NCI-H82 treated with DMSO at 0.1 percent for 48 hours (cell line): Measurements from ENCODE around the gene FOXM1.
A peak's percentile ranks its signal among the peaks of the same experiment; 100 is the strongest.
"Not testable (repeated sequence)": the region's sequence is repeated elsewhere in the genome, so short reads cannot be mapped to it uniquely, and the experiment has no call there.

Source experiments
- DNase-seq: peaks from one replicate; lab custom pipeline; 2025; ENCODE audit not compliant: unreplicated experiment; lab: John Stamatoyannopoulos, UW

Gene FOXM1

DNA sequence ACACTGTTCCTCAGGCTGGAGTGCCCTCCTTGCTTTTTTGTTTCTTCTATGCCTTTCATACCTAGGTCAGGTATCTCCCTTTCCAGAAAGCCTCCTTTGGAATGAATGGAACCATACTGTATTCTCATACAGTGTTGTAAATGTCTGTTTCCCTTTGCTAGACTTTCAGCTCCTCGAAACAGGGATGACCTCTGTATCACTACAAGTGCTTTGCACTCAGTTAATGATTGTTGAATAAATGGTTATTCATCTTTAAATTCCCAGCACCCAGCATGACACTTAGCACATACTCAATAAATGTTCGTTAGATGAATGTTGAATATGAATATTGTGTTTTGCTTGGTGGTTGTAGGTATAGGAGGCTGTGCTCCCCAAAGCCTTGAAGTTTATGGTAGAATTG is 7.8 kb upstream of the FOXM1 start:
- no peak for DNase-seq

DNA sequence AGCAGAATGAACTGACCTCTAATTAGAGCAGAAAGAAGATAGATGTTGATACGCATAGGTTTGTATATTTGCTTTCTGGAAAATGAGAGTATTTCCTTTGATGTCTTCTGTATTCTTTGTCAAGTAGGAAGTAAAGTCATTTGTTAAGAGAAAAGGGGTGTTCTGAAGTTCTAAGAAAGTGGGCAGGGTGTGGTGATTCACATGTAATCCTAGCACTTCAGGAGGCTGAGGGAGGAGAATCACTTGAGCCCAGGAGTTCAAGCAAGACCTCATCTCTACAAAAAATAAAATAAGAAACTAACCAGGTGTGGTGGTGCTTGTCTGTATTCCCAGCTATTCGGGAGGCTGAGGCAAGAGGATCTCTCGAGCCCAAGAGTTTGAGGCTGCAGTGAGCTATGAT is 2.9 kb upstream of the FOXM1 start:
- no peak for DNase-seq

DNA sequence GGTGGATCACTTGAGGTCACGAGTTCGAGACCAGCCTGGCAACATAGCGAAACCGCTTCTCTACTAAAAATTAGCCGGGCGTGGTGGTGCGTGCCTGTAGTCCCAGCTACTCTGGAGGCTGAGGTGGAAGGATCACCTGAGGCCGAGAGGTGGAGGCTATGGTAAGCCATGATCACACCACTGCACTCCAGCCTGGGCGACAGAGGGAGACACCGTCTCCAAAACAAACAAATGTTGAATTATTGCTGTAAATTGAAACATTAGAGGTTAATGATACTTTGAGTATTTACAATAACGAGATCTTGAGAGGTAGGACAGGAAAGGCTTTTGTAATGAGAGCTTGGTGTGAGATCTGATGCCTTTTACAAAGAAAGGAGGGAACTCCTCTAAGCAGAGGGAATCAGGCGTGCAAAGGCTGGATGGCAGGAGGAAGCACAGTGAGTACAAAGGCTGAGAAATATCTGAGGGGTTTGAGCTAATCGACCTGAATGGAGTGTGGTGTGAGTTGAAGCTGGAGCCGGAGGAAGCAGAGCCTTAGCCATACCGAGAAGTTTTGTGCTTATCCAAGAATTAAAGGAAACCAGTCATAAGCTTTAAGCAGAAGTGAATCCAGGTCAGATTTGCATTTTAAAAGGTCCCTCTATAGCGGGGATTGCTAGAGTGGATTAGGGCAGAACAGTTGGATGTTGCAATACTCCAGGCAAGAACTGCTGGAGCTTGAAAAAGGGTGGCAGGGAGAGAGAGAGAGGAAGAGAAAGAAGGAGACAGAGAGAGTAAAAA is 1.2 kb upstream of the FOXM1 start:
- DNase-seq, result peak; percentile 80

DNA sequence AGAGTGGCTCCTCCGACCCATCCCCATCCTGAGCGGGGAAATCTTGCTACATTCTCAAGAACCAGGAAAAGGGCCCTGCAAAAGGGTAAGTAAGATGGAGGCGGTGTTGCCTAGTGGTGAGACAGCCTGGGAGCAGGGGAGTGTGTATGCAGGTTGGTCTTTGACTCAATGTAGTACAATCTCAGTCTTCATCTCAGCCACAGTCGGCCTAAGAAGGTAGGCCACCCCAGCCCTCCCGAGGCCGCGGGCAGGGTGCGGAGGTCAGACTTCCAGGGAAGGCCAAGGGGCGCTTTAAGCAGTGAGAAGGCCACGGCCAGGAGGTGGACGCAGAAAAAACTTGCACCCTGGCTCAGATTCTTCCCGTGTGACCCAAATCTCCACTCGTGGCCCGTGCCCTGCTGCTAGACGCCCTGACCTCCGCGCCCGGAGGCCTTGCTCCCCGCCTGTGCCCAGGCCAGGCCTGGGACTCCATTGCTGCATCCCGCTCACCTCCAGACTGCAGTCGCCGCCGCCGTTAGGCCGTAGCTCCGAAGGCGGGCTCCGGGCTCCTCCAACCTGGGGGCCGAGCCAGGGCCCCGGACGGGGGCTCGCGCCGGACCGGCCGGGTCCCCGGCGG is 435 bp downstream of the FOXM1 start:
- peak; percentile 9 for DNase-seq

DNA sequence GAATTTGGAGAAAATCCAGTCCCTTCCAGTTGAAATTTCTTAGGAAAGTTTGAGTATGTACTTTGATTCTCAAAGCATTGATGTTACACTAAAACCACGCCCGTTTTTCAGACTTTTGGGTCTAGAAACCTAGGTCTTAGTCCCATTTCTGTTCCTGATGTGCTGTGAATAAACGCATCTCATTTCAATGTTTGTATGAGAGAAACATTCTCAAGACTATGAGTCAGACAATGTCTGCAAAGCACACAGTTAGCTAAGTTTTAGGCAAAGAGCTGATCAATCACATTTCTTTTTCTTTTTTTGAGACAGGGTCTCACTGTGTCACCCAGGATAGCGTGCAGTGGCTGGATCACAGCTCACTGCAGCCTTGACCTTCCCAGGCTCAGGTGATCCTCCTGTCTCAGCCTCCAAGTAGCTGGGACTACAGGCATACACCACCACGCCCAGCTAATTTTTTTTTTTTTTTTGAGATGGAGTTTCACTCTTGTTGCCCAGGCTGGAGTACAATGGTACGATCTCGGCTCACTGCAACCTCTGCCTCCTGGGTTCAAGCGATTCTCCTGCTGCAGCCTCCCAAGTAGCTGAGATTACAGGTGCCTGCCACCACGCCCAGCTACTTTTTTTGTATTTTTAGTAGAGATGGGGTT is 7.9 kb downstream of the FOXM1 start:
- DNase-seq, result not testable (repeated sequence)

DNA sequence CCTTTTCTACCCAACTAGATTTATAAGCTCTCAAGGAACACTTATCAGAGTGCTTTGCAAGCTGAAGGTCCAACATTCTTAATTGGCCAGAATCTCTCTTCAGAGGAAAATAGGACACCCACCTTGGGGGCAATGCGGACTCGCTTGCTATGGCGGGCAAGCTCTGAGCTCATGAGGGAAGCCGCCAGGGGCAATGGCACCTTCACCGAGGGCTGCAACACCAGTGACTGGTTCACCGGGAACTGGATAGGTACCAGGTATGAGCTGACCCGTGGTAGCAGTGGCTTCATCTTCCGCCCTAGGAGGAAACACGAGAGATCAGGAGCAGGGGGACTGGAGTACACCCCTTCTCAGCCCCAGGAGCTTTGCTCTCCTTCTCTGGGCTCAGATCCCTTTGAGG is 12.8 kb downstream of the FOXM1 start:
- DNase-seq, result no peak

DNA sequence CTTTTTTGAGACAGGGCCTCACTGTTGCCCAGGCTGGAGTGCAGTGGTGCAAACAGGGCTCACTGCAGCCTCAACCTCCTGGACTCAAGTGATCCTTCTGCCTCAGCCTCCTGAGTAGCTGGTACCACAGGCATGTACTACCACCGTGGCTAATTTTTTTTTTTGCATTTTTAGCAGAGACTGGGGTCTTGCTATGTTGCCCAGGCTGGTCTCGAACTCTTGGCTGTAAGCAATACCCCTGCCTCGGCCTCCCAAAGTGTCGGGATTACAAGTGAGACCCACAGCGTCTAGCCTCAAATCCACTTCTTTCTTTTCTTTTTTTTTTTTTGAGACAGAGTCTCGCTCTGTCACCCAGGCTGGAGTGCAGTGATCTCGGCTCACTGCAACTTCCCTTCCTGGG is 13.6 kb downstream of the FOXM1 start:
- not testable (repeated sequence) for DNase-seq

DNA sequence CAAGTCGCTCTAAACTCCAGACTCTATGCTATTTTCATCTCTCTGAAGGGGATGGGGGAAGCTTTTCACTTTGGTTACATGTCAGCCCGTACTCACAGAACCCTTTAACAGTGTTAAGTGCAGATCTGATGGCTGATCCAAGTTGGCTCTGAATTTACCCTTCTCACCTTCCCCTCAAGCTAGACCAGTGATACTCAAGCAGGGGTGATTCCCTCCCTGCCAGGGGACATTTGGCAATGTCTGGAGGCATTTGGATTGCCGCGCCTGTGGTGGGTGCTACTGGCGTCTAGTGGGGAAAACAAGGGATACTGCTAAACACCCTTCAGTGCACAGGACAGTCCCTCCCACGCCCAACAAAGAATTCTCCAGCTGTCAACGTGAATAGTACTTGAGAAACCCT is 14.1 kb downstream of the FOXM1 start:
- DNase-seq, result no peak

DNA sequence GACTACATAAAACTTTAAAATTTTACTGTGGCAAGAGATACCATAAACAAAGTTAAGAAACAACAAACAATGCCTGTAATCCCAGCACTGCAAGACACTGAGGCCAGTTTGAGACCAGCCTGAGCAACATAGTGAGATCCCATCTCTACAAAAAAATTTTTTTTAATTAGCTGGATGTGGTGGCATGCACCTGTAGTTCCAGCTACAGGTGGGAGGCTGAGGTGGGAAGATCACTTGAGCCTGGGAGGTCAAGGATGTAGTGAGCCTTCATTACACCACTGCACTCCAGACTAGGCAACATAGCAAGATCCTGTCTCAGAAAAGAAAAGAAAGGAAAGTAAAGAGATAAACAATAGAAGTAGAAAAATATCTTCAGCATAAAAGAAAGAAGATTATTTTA is 16.8 kb downstream of the FOXM1 start:
- DNase-seq, result no peak

DNA sequence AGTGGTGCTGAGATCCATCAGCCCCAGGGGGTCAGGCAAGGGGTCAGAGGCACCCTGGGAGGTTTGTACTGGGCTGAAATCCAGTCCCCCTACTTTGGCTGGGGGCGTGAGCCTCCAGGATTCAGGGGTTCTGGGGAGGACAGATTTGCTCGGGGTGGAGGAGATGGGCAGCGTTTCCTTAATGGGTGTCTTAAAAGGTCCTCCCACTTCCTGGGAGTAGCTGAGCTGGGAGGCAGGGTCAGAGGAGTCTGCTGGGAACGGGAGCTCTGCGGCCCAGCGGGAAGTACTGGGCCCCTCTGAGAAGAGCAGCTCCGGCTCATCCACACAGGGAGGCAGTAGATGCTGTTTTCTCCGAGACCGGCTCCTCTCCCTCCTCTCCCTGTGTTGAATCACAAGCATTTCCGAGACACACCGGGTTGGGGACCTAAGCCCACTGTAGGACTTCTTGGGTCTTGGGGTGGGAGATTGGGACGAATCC is 18.0 kb downstream of the FOXM1 start:
- no peak for DNase-seq

DNA sequence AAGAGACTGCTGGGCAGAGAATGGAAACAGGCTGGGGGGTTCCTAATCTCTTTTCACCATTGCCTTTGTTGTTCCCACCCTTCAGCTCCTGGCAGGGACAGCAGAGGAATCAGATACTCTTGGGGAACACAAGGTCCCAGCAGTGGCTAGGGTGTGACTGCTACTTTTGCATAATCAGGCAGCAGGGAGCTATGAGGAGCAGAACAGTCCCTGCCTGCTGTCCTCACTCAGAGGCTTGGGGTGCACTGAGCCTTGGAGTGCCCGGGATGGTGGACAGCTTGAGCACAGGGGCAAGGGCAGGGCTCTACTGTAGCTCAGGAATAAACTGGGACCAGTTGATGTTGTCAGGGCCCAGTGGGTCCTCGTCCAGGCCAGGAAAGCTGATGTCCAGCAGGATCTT is 18.6 kb downstream of the FOXM1 start:
- no peak for DNase-seq

DNA sequence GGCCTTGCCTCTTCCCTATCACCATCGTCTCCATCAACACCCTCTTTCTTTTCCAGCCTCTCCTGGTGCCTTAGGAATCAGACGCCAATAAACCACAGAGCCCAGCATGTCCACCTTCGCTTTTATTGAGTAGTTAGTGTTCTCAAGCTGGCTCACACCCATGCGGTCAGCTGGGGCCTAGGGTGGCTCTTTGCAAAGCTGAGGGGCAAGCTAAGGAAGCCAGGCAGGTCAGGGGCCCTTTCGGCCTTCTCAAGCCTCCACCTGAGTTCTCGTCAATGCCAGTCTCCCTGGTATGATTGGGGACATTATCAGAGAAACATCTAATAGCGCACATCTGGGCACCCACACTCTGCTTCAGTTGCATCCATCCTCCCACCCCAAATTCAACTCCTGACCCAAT is 19.4 kb downstream of the FOXM1 start:
- no peak for DNase-seq

DNA sequence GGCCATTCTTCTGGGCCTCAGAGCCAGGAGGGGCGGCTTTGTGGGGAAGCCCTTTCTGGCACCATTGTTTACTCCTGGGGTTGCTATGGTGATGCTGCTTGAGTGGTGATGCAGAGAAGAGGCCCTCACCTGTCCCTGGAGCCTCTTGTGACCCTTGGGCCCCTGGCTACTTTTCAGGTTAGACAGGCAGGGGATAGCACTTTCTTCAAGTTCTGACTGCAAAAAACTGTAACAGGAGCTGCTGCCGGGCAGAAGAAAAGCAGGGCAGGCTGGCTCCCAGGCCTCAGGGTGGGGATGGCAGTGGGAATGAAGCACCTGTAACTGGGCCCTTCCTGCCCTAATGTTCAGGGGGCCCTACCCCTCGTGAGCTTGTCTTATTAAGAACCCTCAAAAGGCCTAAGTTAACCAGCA is 19.9 kb downstream of the FOXM1 start, which contains the start of gene TEX52:
TSS of gene TEX52 (minus strand) at position 19 of the 411 bp plus-strand sequence. CDS start at position 6, 13 bp downstream.
- DNase-seq, result no peak

DNA sequence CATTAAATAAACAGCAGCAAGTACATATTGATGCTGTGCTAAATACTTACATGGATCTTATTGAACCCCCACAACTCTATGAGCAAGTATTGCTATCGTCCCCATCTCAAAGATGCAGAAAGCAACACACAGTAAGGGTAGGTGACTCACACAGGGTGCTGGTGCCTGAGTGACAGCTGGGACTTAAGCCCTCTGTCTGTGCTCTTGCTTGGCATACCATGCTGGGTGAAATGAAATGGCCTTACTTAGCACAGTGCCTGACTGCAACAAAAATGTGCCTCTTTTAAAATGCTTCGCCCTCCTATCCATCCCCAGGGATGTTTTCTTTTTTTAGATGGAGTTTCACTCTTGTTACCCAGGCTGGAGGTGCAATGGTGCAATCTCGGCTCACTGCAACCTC is 20.9 kb downstream of the FOXM1 start:
- no peak for DNase-seq

DNA sequence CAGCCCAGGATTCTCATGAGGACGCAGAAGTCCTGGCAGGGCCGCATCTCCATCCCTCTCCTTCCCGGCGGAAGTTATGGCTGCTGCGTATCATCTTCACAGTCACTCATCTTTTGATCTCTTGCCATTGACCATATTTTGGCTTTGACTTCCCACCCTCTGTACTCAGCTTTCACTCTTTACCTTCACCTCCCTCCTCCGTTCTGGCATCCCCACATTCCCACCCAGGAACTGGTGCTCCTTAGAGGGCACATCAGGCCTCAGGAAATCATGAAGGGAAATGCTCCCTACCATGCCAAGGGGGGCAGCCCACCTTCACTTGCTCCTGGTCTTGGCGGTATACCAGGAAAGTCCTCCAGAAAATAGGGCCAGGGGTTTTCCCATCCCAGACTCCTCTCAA is 21.4 kb downstream of the FOXM1 start:
- DNase-seq, result no peak

DNA sequence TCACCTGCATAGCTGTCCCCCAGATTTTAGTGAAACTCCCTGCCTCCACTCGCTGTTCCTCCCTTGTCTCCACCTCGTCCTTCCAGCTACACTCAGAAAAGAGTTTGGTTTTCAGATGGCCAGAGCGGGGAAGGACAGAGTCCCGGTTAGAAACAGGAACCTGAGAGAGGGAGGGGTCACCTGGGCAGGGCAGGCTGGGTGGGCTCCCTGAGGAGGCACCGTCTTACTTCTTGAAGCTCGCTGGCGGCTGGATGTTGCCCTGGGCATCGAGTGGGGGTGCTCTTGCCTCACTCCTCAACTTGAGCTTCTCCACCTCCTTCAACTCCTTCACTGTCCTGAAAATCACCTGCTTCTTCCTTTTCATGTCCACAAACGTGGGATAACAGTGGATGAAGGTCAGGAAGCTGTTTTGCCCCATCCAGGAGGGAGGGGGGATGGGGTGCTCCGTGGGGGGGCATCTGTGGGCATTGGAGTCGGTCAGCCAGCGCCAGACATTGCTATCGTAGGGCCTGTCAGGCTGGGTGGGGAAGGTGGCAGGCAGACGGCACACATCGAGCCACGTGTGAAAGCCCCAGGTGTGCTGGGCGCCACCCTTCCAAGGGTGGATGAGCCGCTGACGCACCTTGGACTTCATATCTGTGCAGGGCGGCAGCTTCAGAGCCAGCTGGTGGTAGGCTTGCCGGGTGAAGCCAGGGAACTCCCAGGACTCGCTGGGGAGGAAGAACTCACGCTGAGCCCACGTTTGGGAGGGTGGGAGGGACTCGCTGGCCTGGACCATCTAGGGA is 22.1 kb downstream of the FOXM1 start:
- DNase-seq, result no peak

DNA sequence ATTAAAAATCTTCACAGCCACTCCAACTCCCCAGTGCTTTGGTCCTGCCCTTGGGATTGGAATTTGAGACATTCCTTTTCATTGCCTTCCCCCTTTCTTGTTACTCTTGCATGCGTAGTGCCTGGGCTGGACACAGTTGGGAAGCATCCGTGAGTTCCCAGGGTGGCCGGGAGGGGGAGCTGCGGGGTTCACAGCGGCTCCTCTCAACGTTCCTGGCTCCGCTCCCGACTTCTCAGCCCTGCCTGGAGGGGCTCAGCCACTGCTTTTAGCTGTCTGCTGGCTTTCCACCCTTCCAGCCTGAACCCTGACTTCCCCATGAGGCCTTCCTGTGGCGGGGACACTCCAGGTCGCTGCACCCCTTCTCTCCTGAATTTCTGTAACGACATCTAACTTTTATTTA is 23.3 kb downstream of the FOXM1 start:
- peak; percentile 53 for DNase-seq

DNA sequence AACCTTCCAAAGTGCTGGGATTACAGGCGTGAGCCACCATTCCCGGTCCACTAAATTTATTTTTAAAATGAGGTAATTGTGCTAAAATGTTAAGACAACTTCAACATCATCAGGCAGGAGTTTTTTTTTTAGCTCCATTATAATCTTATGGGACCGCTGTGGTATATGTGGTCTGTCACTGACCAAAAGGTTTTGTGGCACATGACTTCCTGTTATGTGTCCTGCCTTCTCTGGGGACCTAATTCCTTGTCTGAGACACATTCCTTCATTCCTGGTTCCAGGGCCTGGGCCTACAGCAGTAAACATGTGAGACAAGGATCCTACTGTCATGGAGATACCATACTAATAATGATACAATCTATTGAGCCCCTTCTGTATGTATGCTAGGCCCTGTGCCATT is 25.0 kb downstream of the FOXM1 start:
- DNase-seq, result no peak

DNA sequence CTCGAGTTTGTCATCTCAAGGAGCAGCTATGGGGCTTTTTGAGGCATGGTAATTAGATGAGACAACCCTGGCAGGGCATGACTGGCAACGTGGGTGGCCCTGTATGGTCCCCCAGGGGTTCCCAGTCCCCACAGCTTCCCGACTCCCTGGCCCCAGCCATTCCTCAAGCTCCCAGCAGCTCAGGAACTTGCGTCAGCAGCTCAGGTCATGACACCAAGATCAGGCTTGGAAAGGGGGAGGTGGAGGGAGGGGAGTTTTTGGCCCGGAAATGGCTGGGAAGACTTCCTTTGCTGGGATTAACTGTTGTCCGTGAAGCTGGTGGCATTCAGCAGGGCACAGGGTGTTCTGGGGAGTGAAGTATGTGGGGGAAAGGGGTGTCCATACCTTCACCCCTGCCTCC is 31.7 kb downstream of the FOXM1 start:
- DNase-seq, result no peak

DNA sequence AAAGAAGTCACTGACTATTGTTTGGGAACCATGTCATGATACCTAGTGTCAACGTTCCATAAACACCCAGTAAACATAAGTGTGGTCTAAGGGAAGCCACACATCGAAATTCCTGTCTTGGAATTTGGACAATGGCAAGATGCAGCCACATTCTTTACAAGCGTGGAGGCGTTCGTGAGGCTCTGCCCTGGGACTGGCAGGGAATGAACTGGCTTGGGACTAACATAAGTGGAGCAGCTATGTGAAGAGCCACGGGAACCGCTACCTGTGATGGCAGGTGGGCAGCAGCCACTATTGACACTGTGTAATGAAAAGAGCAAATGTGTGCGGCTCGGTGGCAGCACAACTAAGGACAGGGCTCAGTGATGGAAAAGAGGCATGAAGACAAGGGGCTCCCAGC is 32.2 kb downstream of the FOXM1 start:
- no peak for DNase-seq

DNA sequence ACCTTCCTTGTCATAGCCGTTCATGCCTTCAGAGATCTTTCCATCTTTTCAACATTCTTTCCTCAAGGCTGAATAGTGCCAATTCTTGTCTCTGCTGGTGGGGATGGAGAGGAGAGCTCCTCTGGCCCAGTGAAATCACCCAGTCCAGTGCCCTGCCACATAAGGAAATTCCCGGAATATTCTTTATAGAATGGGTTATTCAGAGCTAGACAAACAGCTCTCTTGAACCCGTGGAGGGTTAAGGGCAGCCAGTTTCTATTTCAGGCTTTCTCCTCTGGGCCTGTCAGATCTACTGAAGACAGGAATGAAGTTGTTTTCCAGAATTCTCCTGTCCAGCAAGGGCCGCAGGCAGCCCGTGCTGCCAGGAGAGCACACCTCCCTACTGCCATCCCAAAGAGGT is 34.0 kb downstream of the FOXM1 start:
- DNase-seq, result no peak
